ENCODE measurements around the gene HLA-A. TPM values are rescaled to one million over a fixed set of nuclear protein-coding genes. Genes with fewer than 3 reads are reported as not detected.
"Not testable (repeated sequence)": the region's sequence is repeated elsewhere in the genome, so short reads cannot be mapped to it uniquely, and the experiment has no call there.

HLA-A gene
- total and polyA plus RNA-seq, 5 donors from 2014 or later = 2,388 to 5,572 (median 3,890) TPM

GRCh38 chr6:29954272-29954671, 11.9 kb downstream of the HLA-A start:
- Histone ChIP-seq H3K4me1 (ENCODE audit: control insufficient read depth, insufficient read depth, low read length, poor library complexity, severe bottlenecking) (no peaks in the 10 kb centered on the region), H3K27me3 (ENCODE audit: control insufficient read depth, insufficient read depth, low read length) (no peaks in the 10 kb centered on the region), H3K27ac (ENCODE audit: insufficient read depth, low read length, poor library complexity, severe bottlenecking) (no peak overlapping the region), H3K4me3 (ENCODE audit: low read depth, low read length) (no peak overlapping the region), H3K36me3 (ENCODE audit: control insufficient read depth, insufficient read depth, low read length) (peaks cover 6% of the 10 kb centered on the region), H3K9me3 (ENCODE audit: control insufficient read depth in 2 of 2, low read length in 2 of 2) (no peaks in the 10 kb centered on the region)
- peaks cover 8% of the 10 kb centered on the region for H3K36me3 Mint-ChIP-seq
- H3K4me3 Mint-ChIP-seq = no peak overlapping the region
- no peak for ATAC-seq (ENCODE audit: low read depth in 2 of 2)
- no peak overlapping the region for H3K27ac Mint-ChIP-seq
- no peak for DNase-seq
- H3K9me3 Mint-ChIP-seq = peaks cover 0 to 2% (median 0%) of the 10 kb centered on the region in 7 donors
- H3K27me3 Mint-ChIP-seq = no peaks in the 10 kb centered on the region
- peaks cover 13 to 30% (median 20%) of the 10 kb centered on the region in 4 donors for H3K4me1 Mint-ChIP-seq

- Mint-ChIP-seq H3K4me1 (peaks cover 6 to 23% (median 10%) of the 10 kb centered on the region in 4 donors), H3K4me3 (no peak overlapping the region), H3K27ac (no peak overlapping the region), H3K27me3 (peaks cover 2% of the 10 kb centered on the region), H3K36me3 (no peaks in the 10 kb centered on the region), H3K9me3 (peaks cover 0 to 2% (median 0%) of the 10 kb centered on the region in 7 donors)
- H3K27me3 ChIP-seq (ENCODE audit: control insufficient read depth, insufficient read depth, low read length) = no peaks in the 10 kb centered on the region
- no peak overlapping the region for H3K4me3 ChIP-seq (ENCODE audit: low read depth, low read length)
- no peaks in the 10 kb centered on the region for H3K4me1 ChIP-seq (ENCODE audit: control insufficient read depth, insufficient read depth, low read length, poor library complexity, severe bottlenecking)
- H3K9me3 ChIP-seq (ENCODE audit: control insufficient read depth in 2 of 2, low read length in 2 of 2) = no peaks in the 10 kb centered on the region
- no peaks in the 10 kb centered on the region for H3K36me3 ChIP-seq (ENCODE audit: control insufficient read depth, insufficient read depth, low read length)
- DNase-seq = no peak
- H3K27ac ChIP-seq (ENCODE audit: insufficient read depth, low read length, poor library complexity, severe bottlenecking) = no peak overlapping the region
- ATAC-seq (ENCODE audit: low read depth in 2 of 2) = no peak
Measured at GRCh38 chr6:29955783-29956182, 13.5 kb downstream of the HLA-A start.

- Histone ChIP-seq H3K9me3 (ENCODE audit: control insufficient read depth in 2 of 2, low read length in 2 of 2) (no peaks in the 10 kb centered on the region), H3K4me3 (ENCODE audit: low read depth, low read length) (no peak overlapping the region), H3K4me1 (ENCODE audit: control insufficient read depth, insufficient read depth, low read length, poor library complexity, severe bottlenecking) (no peaks in the 10 kb centered on the region), H3K36me3 (ENCODE audit: control insufficient read depth, insufficient read depth, low read length) (no peaks in the 10 kb centered on the region), H3K27me3 (ENCODE audit: control insufficient read depth, insufficient read depth, low read length) (no peaks in the 10 kb centered on the region), H3K27ac (ENCODE audit: insufficient read depth, low read length, poor library complexity, severe bottlenecking) (no peak overlapping the region)
- Mint-ChIP-seq H3K4me1 (peaks cover 0 to 20% (median 7%) of the 10 kb centered on the region in 4 donors), H3K27me3 (peaks cover 4% of the 10 kb centered on the region), H3K27ac (no peak overlapping the region), H3K4me3 (no peak overlapping the region), H3K9me3 (peaks cover 0 to 2% (median 0%) of the 10 kb centered on the region in 7 donors), H3K36me3 (no peaks in the 10 kb centered on the region)
- ATAC-seq (ENCODE audit: low read depth in 2 of 2) (no peak), DNase-seq (no peak)
Measured at GRCh38 chr6:29956518-29956917, 14.2 kb downstream of the HLA-A start.

GRCh38 chr6:29958046-29958445, 15.7 kb downstream of the HLA-A start:
- H3K27me3 Mint-ChIP-seq = peaks cover 4% of the 10 kb centered on the region
- no peaks in the 10 kb centered on the region for H3K27me3 ChIP-seq (ENCODE audit: control insufficient read depth, insufficient read depth, low read length)
- DNase-seq = no peak
- H3K4me3 Mint-ChIP-seq = no peak overlapping the region
- no peaks in the 10 kb centered on the region for H3K36me3 ChIP-seq (ENCODE audit: control insufficient read depth, insufficient read depth, low read length)
- H3K36me3 Mint-ChIP-seq = no peaks in the 10 kb centered on the region
- no peak overlapping the region for H3K4me3 ChIP-seq (ENCODE audit: low read depth, low read length)
- no peak for ATAC-seq (ENCODE audit: low read depth in 2 of 2)
- H3K4me1 Mint-ChIP-seq = peaks cover 6 to 28% (median 13%) of the 10 kb centered on the region in 4 donors
- H3K4me1 ChIP-seq (ENCODE audit: control insufficient read depth, insufficient read depth, low read length, poor library complexity, severe bottlenecking) = peaks cover 9% of the 10 kb centered on the region
- H3K9me3 ChIP-seq (ENCODE audit: control insufficient read depth in 2 of 2, low read length in 2 of 2) = no peaks in the 10 kb centered on the region
- H3K27ac Mint-ChIP-seq = no peak overlapping the region
- H3K9me3 Mint-ChIP-seq = peaks cover 0 to 2% (median 0%) of the 10 kb centered on the region in 7 donors
- no peak overlapping the region for H3K27ac ChIP-seq (ENCODE audit: insufficient read depth, low read length, poor library complexity, severe bottlenecking)

GRCh38 chr6:29958921-29959320, 16.6 kb downstream of the HLA-A start:
- H3K9me3 ChIP-seq (ENCODE audit: control insufficient read depth in 2 of 2, low read length in 2 of 2) = no peaks in the 10 kb centered on the region
- H3K27me3 Mint-ChIP-seq = peaks cover 4% of the 10 kb centered on the region
- DNase-seq = no peak
- no peak overlapping the region for H3K27ac ChIP-seq (ENCODE audit: insufficient read depth, low read length, poor library complexity, severe bottlenecking)
- ATAC-seq (ENCODE audit: low read depth in 2 of 2) = no peak
- H3K36me3 Mint-ChIP-seq = no peaks in the 10 kb centered on the region
- peaks cover 0 to 2% (median 0%) of the 10 kb centered on the region in 7 donors for H3K9me3 Mint-ChIP-seq
- H3K4me3 Mint-ChIP-seq = no peak overlapping the region
- no peaks in the 10 kb centered on the region for H3K27me3 ChIP-seq (ENCODE audit: control insufficient read depth, insufficient read depth, low read length)
- H3K4me1 ChIP-seq (ENCODE audit: control insufficient read depth, insufficient read depth, low read length, poor library complexity, severe bottlenecking) = peaks cover 9% of the 10 kb centered on the region
- no peak overlapping the region for H3K27ac Mint-ChIP-seq
- H3K4me3 ChIP-seq (ENCODE audit: low read depth, low read length) = no peak overlapping the region
- H3K36me3 ChIP-seq (ENCODE audit: control insufficient read depth, insufficient read depth, low read length) = no peaks in the 10 kb centered on the region
- H3K4me1 Mint-ChIP-seq = peaks cover 9 to 33% (median 19%) of the 10 kb centered on the region in 4 donors

- Histone ChIP-seq H3K27ac (ENCODE audit: insufficient read depth, low read length, poor library complexity, severe bottlenecking) (no peak overlapping the region), H3K9me3 (ENCODE audit: control insufficient read depth in 2 of 2, low read length in 2 of 2) (no peaks in the 10 kb centered on the region), H3K36me3 (ENCODE audit: control insufficient read depth, insufficient read depth, low read length) (no peaks in the 10 kb centered on the region), H3K4me3 (ENCODE audit: low read depth, low read length) (no peak overlapping the region), H3K27me3 (ENCODE audit: control insufficient read depth, insufficient read depth, low read length) (no peaks in the 10 kb centered on the region), H3K4me1 (ENCODE audit: control insufficient read depth, insufficient read depth, low read length, poor library complexity, severe bottlenecking) (peaks cover 15% of the 10 kb centered on the region)
- Mint-ChIP-seq H3K36me3 (no peaks in the 10 kb centered on the region), H3K9me3 (peaks cover 0 to 2% (median 0%) of the 10 kb centered on the region in 7 donors), H3K4me1 (peaks cover 9 to 38% (median 21%) of the 10 kb centered on the region in 4 donors), H3K4me3 (no peak overlapping the region), H3K27me3 (peaks cover 4% of the 10 kb centered on the region), H3K27ac (peak overlapping the region in 1 of 3 donors; percentile 45)
- ATAC-seq (ENCODE audit: low read depth in 2 of 2) (no peak), DNase-seq (no peak)
Measured at GRCh38 chr6:29959467-29959866, 17.1 kb downstream of the HLA-A start.

- Histone ChIP-seq H3K27ac (ENCODE audit: insufficient read depth, low read length, poor library complexity, severe bottlenecking) (no peak overlapping the region), H3K27me3 (ENCODE audit: control insufficient read depth, insufficient read depth, low read length) (no peaks in the 10 kb centered on the region), H3K4me1 (ENCODE audit: control insufficient read depth, insufficient read depth, low read length, poor library complexity, severe bottlenecking) (peaks cover 36% of the 10 kb centered on the region), H3K36me3 (ENCODE audit: control insufficient read depth, insufficient read depth, low read length) (no peaks in the 10 kb centered on the region), H3K9me3 (ENCODE audit: control insufficient read depth in 2 of 2, low read length in 2 of 2) (no peaks in the 10 kb centered on the region), H3K4me3 (ENCODE audit: low read depth, low read length) (no peak overlapping the region)
- peaks cover 27 to 61% (median 40%) of the 10 kb centered on the region in 4 donors for H3K4me1 Mint-ChIP-seq
- H3K9me3 Mint-ChIP-seq = no peaks in the 10 kb centered on the region
- peaks cover 4% of the 10 kb centered on the region for H3K27me3 Mint-ChIP-seq
- H3K27ac Mint-ChIP-seq = peak overlapping the region in 1 of 3 donors; percentile 32
- no peaks in the 10 kb centered on the region for H3K36me3 Mint-ChIP-seq
- no peak for DNase-seq
- H3K4me3 Mint-ChIP-seq = no peak overlapping the region
- no peak for ATAC-seq (ENCODE audit: low read depth in 2 of 2)
Measured at GRCh38 chr6:29961966-29962365, 19.6 kb downstream of the HLA-A start.

- not testable (repeated sequence) for H3K27me3 Mint-ChIP-seq; H3K36me3 ChIP-seq (ENCODE audit: control insufficient read depth, insufficient read depth, low read length); H3K9me3 Mint-ChIP-seq; H3K27me3 ChIP-seq (ENCODE audit: control insufficient read depth, insufficient read depth, low read length); H3K9me3 ChIP-seq (ENCODE audit: control insufficient read depth in 2 of 2, low read length in 2 of 2); H3K4me3 ChIP-seq (ENCODE audit: low read depth, low read length); ATAC-seq (ENCODE audit: low read depth in 2 of 2); DNase-seq; H3K36me3 Mint-ChIP-seq
- Mint-ChIP-seq H3K4me3 (peak overlapping the region; percentile 39 to 97 (median 76)), H3K4me1 (peaks cover 27 to 69% (median 49%) of the 10 kb centered on the region in 4 donors), H3K27ac (peak overlapping the region; percentile 53 to 81 (median 56))
- peak overlapping the region; percentile 83 for H3K27ac ChIP-seq (ENCODE audit: insufficient read depth, low read length, poor library complexity, severe bottlenecking)
- H3K4me1 ChIP-seq (ENCODE audit: control insufficient read depth, insufficient read depth, low read length, poor library complexity, severe bottlenecking) = peaks cover 48% of the 10 kb centered on the region
Measured at GRCh38 chr6:29963697-29964096, 21.4 kb downstream of the HLA-A start.

Measured in CD4-positive, CD25-positive, alpha-beta regulatory T cell (primary cell).